ENCODE measurements around the gene OR5B12. TPM values are rescaled to one million over a fixed set of nuclear protein-coding genes. Genes with fewer than 3 reads are reported as not detected.
"Not testable (repeated sequence)": the region's sequence is repeated elsewhere in the genome, so short reads cannot be mapped to it uniquely, and the experiment has no call there.

The OR5B12 gene
- total RNA-seq, result not detected

DNA sequence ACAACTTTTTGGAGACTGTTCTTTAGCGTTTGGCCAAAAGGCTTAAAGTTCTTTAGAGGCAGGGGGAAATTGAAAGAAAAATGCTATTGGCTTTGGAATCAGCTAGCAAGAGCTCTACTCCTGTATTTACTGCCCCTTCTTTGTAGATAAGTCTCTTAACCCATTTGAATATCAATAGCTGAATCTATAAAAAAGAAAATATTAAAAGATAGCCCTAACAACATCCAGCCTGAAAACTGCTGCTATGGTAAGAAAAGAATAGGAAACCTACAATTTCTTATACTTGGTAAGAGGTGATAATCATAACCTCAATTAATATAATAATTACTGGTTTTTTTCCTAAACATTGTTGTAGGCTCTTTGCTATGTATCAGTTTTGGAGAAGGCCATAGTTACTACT lies at the start of gene OR5B12:
Gene OR5B12 (minus strand): TSS at position 101 of the 400 bp plus-strand sequence. CDS start 2,085 bp downstream, outside the sequence.
- no peak for DNase-seq (ENCODE audit: low read depth in 2 of 3, low spot score in 2 of 3)

GRCh38 chr11:58490827-58491226 lies 48.8 kb upstream of the OR5B12 start:
- DNase-seq (ENCODE audit: low read depth in 2 of 3, low spot score in 2 of 3), result no peak

GRCh38 chr11:58487170-58487569 lies 45.1 kb upstream of the OR5B12 start:
- DNase-seq (ENCODE audit: low read depth in 2 of 3, low spot score in 2 of 3), result no peak

DNA sequence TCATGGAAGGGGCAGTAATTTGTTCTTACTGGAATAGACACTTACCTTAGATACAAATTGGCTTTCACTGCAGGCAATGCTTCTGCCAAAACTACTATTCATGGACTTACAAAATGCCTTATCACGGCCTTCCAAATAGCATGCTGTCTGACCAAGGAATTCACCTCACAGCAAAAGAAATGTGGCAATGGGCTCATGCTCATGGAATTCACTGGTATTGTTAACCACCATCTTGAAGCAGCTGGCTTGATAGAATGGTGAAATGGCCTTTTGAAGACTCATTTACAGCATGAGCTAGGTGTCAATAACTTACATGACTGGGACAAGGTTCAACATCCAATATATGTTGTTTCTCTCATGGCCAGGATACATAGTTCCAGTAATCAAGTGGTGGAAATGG lies 43.9 kb upstream of the OR5B12 start:
- DNase-seq (ENCODE audit: low read depth in 2 of 3, low spot score in 2 of 3), result no peak

DNA sequence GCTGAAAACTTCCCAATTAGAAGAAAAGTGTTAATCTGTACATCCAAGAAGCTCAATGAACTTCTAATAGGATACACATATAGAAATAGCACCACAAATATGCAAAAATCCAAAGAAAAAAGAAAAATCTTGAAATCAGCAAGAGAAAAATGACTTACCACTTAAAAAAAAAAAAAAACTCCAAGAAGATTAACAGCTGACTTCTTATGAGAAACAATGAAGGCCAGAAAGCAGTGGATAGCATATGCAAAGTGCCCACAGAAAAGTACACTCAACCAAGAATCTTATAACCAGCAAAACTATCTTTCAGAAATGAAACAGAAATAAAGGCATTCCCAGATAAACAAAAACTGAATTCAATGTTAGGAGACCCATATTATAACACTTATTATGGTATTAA lies 29.9 kb upstream of the OR5B12 start:
- peak in 1 of 3 donors; percentile 2 for DNase-seq (ENCODE audit: low read depth in 2 of 3, low spot score in 2 of 3)

GRCh38 chr11:58466293-58466692 lies 24.3 kb upstream of the OR5B12 start:
- DNase-seq (ENCODE audit: low read depth in 2 of 3, low spot score in 2 of 3), result no peak

DNA sequence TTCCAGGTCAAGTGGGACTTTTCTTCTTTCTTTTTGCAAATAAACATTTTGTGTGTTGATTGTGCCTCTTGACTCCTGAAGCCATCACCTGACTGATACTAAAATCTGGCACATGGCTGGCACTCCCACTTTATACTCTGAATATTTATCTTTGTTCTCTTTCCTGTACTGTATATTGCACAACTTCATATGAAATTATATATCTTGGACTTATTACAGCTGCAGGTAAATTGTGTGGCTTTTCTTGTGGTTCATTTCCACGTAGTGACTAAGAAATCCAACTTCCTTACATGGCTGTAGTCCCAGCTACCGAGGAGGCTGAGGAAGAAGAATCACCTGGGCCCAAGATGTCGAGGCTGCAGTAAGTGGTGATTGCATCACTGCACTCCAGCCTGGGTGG lies 23.7 kb upstream of the OR5B12 start:
- DNase-seq (ENCODE audit: low read depth in 2 of 3, low spot score in 2 of 3), result no peak

DNA sequence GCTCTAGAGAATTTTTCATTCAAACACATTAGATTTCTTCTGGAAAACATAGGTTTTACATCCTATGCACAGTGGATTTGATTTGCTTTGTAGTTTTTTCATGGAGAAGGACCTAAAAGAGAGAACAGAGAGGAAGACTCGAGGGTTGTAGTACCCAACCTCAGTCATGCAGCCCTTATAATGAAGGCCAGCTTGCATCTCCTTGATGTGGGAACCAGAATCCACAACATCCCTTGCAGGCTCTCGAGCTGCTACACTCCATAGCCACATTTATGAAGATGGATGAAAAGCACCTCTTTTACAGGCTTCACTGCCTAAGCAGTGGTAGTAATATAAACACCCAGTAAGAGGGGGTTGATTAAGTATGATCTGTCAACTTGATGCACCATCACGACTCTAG lies 9.5 kb upstream of the OR5B12 start:
- DNase-seq (ENCODE audit: low read depth in 2 of 3, low spot score in 2 of 3), result no peak

DNA sequence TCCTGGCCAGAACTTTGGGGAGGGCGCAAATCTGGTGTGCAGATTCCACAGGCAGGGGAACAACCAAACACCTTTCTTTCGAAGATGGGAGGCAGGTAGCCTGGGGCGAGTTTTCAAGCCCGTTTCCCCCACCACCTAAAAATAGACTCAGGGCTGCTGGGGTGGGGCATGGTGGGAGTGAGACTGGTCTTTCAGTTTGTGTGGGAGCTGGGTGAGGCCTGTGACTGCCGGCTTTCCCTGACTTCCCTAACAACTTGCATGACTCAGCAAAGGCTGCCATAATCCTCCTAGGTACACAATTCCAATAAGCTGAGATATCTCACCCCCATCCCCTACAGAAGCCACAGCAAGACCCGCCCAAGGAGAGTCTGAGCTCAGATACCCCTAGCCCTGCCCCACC lies 4.3 kb upstream of the OR5B12 start:
- DNase-seq (ENCODE audit: low read depth in 2 of 3, low spot score in 2 of 3), result no peak

DNA sequence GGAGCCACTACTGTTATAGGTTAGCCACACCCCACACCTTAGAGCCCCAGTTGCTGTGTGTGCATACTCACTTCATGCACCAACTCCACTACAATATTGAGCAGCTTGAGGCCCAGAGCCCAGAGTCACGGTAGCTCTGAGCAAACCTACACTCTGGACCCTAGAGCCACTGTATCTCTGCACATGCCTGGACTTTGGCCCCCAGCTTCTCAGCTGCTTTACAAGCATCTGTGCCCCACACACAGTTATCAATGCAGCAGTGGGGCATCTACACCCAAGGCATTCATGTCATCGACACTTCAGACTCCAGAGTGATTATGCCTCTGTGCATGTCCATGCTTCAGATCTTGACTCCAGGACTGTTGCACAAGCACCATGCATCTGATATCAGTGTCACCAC lies 2.3 kb upstream of the OR5B12 start:
- no peak for DNase-seq (ENCODE audit: low read depth in 2 of 3, low spot score in 2 of 3)

GRCh38 chr11:58438486-58438885 lies 3.5 kb downstream of the OR5B12 start:
- no peak for DNase-seq (ENCODE audit: low read depth in 2 of 3, low spot score in 2 of 3)

DNA sequence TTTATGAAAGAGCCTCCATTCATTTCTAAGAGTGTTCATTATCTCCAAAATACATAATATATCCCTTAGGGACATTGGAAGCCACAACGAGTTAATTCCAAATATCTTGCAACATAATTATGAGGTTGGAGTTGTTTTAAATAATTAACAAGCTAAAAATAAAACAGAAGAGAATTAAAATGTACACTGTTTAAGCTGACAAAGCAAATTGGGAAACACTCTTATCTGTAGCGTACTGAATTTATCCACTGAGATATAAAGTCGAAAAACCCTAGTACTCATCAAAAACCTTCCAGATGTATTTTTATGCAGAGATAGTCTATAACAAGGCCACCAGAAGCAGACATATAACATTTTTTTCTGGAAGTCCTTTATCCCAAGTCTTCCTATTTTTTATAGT lies 7.8 kb downstream of the OR5B12 start:
- DNase-seq (ENCODE audit: low read depth in 2 of 3, low spot score in 2 of 3), result no peak

- DNase-seq (ENCODE audit: low read depth in 2 of 3, low spot score in 2 of 3), result no peak
These were observed 8.3 kb downstream of the OR5B12 start for GRCh38 chr11:58433638-58434203.

DNA sequence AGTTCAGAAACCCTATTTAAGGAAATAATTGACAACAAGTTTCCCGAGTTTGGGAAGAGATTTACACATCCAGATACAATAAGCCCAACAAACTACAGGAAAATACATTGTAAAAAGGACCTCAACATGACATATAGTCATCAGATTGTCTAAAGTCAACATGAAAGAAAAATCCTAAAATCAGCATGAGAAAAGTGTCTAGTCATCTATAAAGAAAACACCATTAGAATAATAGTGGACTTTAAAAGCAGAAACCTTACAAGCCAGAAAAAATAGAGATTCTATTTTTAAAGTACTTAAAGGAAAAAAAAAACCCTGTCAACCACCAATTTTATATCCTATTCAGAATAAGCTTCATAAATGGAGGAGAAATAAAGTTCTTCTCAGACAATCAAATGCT lies 12.8 kb downstream of the OR5B12 start:
- DNase-seq (ENCODE audit: low read depth in 2 of 3, low spot score in 2 of 3), result no peak

DNA sequence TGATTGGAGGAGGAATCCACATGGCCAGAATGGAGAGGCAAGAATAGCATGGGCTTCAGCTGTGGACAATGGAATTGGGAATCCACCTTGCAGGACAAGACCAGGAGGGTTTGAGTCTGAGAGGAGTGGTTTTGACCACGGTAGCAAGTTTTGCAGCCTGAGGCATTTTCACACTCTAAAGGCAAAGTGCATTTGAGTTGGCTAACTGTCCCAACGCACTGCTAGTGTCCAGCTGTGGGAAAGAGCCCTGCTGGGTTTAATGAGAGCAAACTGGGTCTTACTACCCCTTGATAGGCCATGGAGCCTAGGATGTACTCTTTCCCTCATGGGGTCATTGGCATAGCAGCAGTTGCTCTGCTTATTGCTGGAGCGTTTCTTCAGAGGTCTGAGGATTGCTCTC lies 14.0 kb downstream of the OR5B12 start, which contains the start of gene OR5B2:
Gene OR5B2 (minus strand): TSS at position 101 of the 400 bp plus-strand sequence. CDS start 4,860 bp downstream, outside the sequence.
- DNase-seq (ENCODE audit: low read depth in 2 of 3, low spot score in 2 of 3), result no peak

- no peak for DNase-seq (ENCODE audit: low read depth in 2 of 3, low spot score in 2 of 3)
These were observed 35.3 kb downstream of the OR5B12 start, which contains the start of gene OR5B3 for GRCh38 chr11:58406774-58407173. Gene OR5B3, minus strand, starts transcription at chr11:58406874. Its CDS starts 3,465 bp downstream, at chr11:58403409.

- DNase-seq (ENCODE audit: low read depth in 2 of 3, low spot score in 2 of 3), result not testable (repeated sequence)
These were observed 42.4 kb downstream of the OR5B12 start for GRCh38 chr11:58399622-58400021.

- DNase-seq (ENCODE audit: low read depth in 2 of 3, low spot score in 2 of 3), result no peak
These were observed 46.5 kb downstream of the OR5B12 start for GRCh38 chr11:58395581-58395980.

DNA sequence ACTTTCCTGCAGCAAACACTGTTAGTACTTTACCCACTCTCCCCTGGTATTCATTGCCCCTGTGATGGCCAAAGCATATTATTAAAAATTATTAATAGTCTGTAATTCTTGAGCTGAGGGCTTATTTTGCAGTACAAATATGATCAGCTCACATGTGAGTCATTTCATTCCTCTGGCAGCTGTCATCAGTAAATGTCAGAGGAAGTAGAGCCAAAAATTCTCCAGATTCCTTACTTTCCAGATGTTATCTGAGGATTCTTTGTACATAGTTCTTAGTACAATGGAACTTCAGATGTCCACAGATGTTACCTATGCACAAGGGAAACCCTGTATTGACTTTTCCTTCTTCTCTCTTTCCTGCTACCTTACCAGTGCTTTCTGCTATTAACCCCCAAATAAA lies 47.8 kb downstream of the OR5B12 start:
- DNase-seq (ENCODE audit: low read depth in 2 of 3, low spot score in 2 of 3), result no peak

GRCh38 chr11:58392746-58393145 lies 49.3 kb downstream of the OR5B12 start:
- DNase-seq (ENCODE audit: low read depth in 2 of 3, low spot score in 2 of 3), result no peak

DNA sequence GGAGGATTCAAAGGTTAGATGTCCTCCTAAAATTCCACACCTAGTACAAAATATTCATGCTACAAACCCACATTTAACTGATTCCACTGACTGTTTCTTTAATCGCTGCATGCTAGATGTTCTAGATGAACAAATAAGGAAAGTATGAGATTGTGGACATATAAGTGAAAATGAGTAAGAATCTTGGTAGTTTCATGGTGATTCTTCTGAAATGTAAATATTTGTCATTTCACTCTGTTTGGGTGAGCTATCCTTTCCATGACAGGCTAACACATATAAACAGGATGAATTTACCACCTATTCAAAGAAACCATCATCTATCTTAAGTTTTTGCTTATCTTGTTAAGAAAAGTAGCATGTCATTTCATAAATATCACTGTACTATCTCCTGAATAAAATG lies 50.2 kb downstream of the OR5B12 start:
- DNase-seq (ENCODE audit: low read depth in 2 of 3, low spot score in 2 of 3), result no peak

- DNase-seq (ENCODE audit: low read depth in 2 of 3, low spot score in 2 of 3), result no peak
These were observed 51.4 kb downstream of the OR5B12 start for GRCh38 chr11:58390551-58391063.

Measured in hematopoietic multipotent progenitor cell (in vitro differentiated cells).